Hepatic stellate cell (primary cell): ENCODE results near the gene LRRC75B.
A peak's percentile ranks its signal among the peaks of the same experiment; 100 is the strongest.
"Not testable (repeated sequence)": the region's sequence is repeated elsewhere in the genome, so short reads cannot be mapped to it uniquely, and the experiment has no call there.

Source experiments
- DNase-seq: peaks from one replicate; pipeline ENCODE4 v3.0.0; 2011; ENCODE audit warnings: low spot score

The LRRC75B gene, protein sequence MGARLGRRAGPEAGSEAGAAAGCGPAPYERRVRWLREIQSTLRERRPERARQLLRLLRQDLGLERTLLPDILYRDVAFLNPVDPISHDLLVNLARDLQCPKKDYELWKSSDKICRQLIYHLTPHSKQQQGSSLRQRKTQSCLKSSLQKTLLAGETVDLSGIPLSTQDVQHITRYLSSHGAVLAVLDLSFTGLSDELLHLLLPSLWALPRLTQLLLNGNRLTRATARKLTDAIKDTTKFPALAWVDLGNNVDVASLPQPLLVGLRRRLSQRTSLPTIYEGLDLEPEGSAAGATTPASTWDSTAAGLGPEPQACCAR

DNA sequence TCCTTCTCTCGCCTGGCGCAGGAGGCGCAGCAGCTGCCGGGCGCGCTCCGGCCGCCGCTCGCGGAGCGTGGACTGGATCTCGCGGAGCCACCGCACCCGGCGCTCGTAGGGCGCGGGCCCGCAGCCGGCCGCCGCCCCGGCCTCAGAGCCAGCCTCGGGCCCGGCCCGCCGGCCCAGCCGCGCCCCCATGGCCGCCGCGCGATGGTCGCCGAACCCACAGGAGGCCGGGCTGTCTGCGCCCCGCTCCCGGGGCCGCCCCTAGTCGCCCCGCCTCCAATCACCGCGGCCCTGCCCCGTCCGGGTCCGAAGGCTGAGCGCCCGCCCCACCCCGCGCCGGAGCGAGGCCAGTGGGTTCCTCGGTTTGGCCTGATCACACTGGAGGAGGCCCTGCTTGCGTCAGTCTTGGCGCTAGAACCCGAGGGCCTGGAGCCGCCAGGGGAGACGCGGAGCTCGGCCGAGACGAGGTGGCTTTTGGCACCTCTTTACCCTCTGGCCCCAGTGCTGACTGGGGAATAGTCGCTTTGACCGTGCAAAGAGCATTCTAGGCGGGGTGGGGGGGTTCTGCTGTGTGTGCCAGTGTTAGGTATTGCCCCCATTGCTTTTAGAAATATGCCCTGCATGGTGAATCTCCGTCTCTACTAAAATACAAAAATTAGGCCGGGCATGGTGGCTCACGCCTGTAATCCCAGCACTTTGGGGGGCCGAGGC lies at the start of gene LRRC75B:
Gene LRRC75B (minus strand): TSS at position 223 of the 708 bp plus-strand sequence. CDS start 34 bp downstream, at position 189.
- DNase-seq, result peak; percentile 95

DNA sequence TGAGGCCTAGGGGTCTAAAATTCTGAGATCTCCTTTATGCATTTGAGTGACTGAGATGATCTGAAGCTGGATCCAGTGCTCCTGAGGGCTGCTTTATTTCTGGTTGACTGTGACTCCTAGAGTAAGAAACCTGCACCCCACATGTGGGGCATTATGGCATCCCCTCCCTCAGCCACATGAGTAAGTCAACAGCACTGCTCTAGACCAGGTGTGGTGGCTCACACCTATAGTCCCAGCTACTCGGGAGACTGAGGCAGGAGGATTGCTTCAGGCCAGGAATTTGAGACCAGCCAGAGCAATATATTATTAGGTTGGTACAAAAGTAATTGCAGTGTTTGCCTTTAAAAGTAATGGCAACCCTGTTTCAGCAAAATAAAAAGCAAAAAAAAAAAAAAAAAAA lies 49.4 kb upstream of the LRRC75B start:
- DNase-seq, result not testable (repeated sequence)

DNA sequence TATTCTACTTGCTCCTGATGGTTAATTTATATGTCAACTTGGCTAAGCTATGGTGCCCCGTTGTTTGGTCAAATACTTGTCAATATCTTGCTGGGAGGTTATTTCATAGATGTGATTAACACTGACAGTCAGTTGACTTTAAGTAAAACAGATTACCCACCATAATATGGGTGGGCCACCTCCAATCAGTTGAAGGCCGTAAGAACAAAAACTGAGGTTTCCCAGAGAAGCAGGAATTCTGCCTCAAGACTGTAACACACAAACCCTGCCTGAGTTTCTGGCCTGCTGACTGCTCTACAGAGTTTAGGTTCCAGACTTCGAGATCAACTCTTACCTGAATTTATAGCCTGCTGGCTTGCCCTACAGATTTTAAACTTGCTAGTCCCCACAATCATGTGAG lies 43.6 kb upstream of the LRRC75B start:
- DNase-seq, result not testable (repeated sequence)

DNA sequence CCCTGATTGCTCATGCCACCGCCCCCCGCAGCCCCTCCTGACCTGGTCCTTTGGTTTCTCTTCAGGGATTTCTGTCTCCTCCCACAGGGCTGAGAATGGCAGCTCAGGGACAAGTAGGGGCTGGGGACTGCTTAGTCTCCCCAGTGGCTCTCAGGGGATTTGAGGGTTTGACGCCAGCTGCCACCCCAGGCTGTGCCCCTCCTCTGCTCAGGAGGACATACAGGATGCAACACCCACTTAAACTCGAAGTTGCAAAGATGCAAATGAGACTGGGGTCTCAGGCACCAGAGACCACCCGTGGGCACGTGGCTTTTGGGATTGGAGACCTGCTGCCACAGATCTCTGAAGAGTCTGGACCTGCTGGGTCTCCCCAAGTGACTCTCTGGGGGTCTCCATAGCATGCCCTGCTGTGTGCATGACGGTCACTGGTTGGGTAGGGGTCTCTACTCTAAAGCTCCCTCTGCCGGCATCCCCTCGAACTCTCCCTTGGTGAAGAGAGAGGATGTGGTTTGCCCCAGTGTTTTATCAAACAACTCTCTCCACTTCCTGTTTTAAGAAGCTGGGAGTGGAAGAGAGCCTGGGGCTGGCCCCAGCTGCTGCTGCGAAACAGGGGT lies 42.0 kb upstream of the LRRC75B start:
- DNase-seq, result not testable (repeated sequence)

DNA sequence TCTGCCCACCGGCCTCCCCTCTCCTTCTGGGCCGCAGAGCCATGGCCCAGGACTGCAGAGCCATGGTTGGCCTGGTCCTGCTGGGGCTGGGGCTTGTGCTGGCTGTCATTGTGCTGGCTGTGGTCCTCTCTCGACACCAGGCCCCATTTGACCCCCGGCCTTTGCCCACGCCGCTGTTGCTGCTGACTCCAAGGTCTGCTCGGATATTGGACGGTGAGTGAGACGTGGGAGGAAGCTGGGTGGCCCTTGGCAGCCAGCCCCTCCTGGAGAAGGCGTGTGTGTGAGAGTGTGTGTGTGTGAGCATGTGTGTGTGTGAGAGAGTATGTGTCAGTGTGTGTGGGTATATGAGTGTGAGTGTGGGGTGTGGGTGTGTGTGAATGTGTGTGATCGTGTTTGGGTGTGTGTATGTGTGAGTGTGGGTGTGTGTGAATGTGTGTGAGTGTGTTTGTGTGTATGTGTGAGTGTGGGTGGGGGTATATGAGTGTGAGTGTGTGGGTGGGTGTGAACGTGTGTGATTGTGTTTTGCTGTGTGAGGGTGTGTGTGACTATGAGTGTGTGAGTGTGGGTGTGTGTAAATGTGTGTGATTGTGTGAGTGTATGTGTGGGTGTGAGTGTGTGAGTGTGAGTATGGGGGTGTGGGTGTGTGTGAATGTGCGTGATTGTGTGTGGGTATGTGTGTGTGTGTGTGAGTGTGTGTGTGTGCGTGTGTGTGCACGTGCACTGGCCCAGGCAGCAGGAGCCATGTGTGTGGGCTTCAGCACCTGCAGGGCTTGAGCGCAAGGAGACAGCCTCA lies 40.6 kb upstream of the LRRC75B start:
- DNase-seq, result not testable (repeated sequence)

DNA sequence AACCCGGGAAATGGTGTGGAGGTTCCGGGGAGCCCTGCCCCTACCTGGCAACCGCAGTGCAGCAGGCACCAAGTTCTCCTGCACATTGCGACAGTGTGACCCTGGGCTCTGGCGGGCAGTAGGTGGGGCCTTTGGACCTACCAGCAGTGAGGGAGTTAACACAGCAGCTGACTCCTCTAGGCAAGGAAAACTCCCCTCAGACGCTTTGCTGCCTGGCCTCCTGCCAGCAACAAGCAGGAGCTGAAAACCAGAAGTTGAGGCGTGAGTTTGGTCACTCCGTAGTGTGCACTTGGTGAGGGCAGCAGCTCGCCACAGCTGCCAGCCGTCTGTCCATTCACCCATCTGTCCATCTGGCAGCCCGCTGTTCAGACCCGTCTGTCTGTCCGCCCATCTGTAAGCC lies 39.8 kb upstream of the LRRC75B start:
- DNase-seq, result not testable (repeated sequence)

DNA sequence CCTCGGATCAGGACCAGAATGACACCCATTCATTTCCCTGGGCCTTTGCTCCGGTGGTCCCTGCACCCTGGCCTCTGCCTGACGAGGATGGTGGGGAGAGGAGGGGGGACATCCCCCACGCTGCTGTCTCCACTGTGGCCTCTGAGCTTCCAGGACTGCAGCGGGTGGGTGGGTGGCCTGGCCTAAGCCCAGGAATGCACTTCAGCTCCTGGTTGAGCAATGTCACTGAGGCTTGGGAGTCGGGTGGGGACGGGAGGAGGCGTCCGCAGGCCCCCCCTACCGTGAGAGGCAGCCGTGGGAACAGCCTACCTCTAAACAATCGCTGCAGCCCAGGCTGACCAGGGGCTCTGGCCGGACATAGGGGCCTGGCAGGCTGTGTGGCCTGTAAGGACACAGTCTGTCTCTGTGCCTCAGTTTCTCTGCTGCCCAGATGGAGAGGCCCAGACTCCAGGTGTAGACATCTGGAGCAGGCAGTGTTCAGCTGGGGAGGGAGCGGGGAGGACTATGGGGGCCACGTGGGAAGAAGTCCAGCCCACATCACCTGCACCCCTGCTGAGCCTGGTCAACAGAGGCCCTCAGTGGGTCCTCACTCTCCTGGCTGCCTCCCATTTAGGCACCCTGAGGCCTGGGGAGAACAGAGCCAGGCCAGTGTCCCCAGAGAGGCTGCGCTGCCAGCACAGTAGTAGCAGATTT lies 38.7 kb upstream of the LRRC75B start:
- not testable (repeated sequence) for DNase-seq

DNA sequence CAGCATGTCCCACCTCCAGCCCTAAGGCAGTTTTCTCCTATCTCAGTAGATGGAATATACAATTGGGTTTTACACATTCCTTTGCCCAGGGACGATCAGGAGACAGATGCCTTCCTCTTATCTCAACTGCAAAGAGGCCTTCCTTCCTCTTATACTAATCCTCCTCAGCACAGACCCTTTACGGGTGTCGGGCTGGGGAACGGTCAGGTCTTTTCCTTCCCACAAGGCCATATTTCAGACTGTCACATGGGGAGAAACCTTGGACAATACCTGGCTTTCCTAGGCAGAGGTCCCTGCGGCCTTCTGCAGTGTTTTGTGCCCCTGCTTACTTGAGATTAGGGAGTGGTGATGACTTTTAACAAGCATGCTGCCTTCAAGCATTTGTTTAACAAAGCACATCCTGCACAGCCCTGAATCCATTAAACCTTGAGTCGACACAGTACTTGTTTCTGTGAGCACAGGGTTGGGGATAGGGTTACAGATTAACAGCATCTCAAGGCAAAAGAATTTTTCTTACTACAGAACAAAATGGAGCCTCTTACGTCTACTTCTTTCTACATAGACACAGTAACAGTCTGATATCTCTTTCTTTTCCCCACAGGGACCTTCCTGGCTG lies 38.0 kb upstream of the LRRC75B start:
- DNase-seq, result not testable (repeated sequence)

DNA sequence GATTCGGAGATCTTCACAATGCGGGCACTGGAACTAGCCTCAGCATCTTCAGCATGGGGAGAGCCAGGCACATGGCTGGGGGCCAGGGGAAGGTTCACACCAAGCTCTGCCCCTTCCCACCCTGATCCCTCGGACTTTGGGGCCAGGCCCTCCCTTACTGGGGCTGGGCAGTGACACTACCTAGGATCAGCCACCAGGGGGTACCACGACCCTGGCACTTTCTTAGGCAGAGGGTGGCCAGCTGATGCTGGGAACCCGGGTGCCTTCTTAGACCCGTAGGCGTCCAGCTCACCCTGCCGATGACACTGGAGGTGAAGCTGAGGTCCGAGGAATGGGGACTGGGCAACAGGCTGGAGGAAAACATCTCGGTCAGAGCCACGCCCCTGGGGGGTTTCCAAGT lies 36.2 kb upstream of the LRRC75B start:
- DNase-seq, result not testable (repeated sequence)

DNA sequence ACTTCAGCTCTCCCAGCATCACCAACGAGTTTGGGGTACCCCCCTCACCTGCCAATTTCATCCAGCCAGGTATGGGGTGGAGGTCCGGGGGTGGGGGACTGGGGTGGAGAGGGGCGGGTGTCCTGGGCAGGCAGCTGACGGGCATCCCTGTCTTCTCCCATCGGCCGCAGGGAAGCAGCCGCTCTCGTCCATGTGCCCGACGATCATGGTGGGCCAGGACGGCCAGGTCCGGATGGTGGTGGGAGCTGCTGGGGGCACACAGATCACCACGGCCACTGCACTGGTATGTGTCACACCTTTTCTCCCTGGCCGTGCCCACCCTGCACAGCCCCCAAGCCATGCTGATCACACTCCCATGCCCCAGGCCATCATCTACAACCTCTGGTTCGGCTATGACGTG lies 35.0 kb upstream of the LRRC75B start:
- DNase-seq, result not testable (repeated sequence)

DNA sequence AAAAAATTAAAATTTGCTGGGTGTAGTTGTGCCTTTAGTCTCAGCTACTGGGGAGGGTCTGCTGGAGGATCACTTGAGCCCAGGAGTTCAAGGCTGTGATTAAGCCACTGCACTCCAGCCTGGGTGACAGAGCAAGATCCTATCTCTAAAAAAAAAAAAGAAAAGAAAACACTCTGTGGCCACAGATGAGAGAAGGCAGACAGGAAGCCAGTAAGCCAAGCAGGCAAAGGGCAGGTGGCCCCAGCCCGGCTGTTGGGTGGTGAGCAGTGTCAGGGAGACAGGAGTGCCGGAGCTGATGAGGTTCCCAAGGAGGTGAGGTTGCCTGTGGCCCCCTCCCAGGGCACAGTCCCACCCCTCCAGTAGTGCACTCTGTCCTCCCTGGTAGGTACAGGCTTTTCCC lies 29.7 kb upstream of the LRRC75B start:
- peak; percentile 25 for DNase-seq

DNA sequence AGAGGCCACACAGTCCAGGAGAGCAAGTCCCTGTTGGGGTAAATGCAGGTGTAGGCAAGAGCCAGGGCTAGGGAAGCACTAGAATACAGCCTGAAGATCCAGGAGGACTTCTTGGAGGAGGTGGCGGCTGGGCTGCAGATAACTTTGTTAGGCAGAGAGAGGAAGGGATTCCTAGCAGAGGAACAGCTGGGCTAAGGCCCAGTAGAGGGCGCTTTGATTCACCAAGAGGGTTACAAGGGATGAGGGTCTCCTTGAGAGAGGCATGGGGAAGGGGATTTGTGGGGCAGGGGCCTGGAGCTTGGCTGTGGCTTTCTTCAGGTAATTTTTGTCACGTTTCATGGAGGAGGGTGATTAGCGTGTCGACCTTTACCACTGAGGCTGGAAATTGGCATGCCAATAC lies 28.4 kb upstream of the LRRC75B start:
- not testable (repeated sequence) for DNase-seq

DNA sequence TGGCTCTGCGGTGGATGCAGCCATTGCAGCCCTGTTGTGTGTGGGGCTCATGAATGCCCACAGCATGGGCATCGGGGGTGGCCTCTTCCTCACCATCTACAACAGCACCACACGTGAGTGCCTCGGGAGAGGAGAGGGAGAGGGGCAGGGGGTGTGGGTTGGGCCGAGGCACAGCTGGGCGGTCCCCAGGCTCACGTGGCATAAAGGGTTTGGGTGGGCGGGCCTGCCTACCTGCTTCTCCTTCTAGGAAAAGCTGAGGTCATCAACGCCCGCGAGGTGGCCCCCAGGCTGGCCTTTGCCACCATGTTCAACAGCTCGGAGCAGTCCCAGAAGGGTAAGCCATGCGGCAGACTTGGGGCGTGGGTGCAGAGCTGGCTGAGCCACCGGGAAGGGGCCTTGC lies 21.9 kb upstream of the LRRC75B start:
- DNase-seq, result not testable (repeated sequence)

DNA sequence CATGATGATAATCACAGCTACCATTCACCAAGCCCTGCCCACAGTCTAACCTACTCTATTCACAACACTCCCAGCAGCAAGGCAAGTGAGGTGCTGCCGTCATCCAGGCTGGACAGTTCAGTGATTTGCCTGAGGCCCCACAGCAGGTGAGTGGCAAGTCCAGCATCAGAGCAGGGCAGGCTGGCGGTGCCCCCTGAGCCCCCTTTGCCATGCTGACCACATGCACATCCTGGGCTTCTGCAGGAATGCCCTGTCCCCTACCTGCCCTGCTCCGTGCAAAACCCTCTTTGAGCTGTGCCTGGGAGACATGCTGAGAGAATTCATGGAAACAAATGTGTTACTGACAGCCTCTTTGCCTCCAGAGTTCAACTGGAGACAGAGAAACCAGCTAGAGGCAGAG lies 17.0 kb upstream of the LRRC75B start:
- not testable (repeated sequence) for DNase-seq

DNA sequence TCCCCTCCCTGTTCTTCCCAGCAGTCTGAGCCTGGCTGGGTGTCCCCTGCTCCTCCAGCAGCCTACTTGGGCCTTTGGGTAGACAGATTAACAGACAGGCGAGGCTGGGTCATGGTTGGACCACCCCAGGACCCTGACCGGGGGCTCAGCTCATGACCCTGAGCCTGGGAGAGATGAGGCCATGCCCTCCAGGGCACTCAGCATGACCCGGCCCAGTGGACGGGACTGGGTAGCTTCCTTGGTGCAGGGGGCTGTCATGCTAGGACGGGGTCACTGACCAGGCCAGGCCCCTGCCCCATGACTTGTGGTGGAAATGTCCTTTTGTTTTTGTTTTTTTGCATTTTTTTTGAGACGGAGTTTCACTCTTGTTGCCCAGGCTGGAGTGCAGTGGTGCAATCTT lies 15.5 kb upstream of the LRRC75B start:
- DNase-seq, result not testable (repeated sequence)

DNA sequence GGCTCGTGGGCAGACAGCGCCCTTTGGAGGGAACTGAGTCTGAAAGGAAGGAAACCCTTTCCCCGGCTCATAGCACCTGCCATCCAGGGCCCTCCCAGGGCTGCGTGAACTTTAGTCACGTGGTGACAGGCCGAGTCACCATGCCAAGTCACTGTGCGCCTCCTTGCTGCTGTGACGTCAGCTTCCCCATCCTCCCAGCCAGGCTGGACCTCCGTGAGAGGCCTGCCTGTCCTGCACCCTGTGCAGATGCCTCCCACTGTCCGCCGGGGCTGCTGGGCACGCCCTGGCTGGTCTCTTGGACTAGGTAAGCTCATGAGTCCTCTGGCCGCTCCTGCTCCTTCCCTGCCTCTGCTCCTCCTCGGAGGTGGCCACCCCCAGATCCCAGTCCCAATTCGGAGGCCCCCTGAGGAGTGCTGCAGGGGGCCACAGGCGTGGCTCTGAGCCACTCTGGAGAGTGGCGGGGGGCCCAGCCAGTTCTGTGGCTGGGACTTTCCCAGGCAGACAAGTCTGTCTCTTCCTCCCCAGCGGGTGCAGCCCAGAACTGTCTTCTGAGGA lies 14.6 kb upstream of the LRRC75B start:
- not testable (repeated sequence) for DNase-seq

DNA sequence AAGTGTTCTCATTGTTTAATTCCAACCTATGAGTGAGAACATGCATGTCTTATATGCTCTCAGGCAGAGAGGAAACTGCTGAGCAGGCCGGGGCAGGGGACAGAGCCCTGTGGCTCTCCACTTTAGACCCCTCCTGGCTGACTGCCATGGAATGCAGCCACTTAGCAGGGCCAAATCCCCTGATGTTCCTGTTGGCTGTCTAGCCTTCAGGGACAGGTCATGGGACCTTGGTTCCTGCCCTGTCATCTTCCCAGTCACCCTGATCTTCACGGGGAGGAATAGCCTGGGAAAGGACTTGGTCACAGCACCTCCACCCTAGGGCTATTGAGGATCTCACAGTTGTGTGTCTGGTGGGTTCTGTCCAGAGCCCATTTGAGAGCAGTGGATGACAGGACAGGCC lies 13.5 kb upstream of the LRRC75B start:
- not testable (repeated sequence) for DNase-seq

DNA sequence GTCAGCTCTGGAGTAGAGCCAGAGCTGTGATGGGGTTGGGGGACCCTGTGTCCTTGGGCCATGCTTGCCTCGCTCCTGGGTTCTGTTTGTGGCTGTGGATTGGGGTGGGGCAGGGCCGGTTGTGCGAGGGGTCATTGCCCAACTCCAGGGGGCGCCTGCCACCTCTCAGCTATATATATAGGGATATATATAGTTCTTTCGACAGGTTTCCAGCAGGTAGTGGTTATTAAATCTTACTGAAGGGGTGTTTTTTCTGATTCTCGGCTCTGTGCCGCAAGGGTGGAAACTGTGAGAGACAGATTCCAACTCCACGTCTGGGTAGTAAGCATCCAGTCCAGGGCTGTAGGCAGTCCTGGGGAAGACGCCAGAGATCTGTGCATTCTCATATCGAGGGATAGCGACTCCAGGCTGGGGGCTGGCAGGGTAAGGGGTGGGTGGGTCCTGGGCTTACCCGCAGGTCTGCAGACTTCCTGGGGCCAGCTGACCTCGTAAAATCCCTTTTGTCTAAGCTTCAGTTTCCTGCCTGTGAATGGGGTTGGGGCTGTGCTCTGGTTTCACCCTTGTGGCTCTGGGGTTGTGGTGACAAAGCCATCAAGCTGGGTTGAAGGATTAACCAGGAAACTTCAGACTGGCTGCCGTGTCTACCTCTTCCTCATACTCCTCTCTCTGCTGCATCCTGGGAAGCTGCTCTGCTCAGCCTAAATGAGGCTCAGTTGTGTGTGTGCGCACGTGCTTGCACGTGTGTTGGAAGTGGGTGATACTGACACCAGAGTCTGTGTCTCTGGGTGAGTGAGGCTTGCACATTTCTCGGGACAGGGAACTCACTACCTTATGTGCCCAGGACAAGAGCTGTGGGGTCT lies 11.1 kb upstream of the LRRC75B start:
- not testable (repeated sequence) for DNase-seq

DNA sequence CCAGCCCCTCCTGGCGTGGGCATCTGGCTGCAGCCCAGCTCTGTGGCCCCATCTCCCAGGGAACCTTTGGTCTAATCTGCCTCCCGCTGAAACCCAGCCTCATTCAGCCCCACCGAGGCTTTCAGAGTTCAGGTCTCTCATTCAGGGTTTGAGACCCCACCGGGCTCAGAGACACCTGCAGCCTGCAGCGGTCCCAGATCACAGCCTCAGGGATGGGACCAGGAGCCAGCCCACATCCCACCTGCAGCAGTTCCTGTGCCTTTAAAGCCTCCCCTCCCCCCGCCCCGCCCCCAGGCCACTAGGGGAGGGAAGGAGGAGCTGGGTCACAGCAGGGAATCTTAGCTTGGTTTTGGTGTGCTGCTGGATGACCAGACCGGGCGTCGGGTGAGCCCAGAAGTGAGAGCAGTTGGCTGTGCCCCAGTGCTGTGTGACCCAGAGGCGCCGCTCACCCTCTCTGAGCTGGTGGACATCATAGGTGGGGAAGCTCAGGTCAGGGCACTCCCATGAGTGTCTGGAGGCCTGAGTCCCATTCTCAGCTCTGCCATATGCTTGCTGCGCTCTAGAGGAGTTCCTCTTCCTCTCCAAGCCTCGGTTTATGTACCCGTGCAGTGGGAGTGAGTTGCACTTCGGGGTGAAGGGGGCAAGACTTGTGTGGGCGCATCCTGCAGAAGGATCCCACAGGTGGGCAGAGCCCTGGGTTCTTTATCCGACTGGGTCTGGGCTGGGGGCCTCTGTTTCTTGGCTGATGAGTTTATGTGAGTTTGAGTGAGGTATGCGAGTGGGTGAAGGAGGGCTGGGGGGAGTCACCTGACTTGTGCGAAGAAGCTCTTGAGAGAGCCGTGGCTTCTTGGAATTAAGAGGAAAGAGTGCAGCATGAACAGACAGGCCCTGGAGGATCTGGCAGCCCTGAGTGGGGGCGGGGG lies 10.2 kb upstream of the LRRC75B start, which contains the start of gene GGT1:
Gene GGT1 (plus strand): TSS at position 347 of the 923 bp plus-strand sequence. CDS start 7,889 bp downstream, outside the sequence.
- not testable (repeated sequence) for DNase-seq
